Measurements from ENCODE around the gene FAM83C.
A peak's percentile ranks its signal among the peaks of the same experiment; 100 is the strongest.

Gene FAM83C

DNA sequence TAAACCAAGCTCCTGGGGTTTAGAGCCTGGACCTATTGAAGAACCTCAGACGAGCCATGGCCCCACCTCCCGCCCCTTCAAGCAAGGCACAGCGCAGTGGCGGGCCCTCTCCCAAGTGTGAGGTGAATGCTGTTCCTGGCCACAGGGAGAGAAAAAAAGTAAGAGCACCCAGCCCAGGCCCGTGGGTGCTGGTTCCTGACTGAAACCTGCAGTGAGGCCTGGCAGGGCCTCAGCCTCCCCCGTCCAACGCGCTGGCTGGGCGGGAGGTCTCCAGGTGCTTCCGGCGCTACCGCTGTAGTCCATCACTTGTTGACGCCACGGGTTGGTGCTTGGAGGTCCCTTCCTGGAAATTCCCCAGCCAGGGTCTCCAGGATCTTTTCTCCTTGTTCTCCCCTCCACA is 5.5 kb upstream of the FAM83C start:
- H3K36me3 Mint-ChIP-seq (ENCODE audit: low read depth) = no peaks in the 10 kb centered on the region
- H3K4me3 Mint-ChIP-seq = no peak overlapping the region
- no peaks in the 10 kb centered on the region for H3K9me3 Mint-ChIP-seq
- no peaks in the 10 kb centered on the region for H3K27me3 Mint-ChIP-seq
- peaks cover 8% of the 10 kb centered on the region for H3K4me1 Mint-ChIP-seq (ENCODE audit: low read depth)
- no peak for DNase-seq
- H3K27ac Mint-ChIP-seq = no peak overlapping the region

DNA sequence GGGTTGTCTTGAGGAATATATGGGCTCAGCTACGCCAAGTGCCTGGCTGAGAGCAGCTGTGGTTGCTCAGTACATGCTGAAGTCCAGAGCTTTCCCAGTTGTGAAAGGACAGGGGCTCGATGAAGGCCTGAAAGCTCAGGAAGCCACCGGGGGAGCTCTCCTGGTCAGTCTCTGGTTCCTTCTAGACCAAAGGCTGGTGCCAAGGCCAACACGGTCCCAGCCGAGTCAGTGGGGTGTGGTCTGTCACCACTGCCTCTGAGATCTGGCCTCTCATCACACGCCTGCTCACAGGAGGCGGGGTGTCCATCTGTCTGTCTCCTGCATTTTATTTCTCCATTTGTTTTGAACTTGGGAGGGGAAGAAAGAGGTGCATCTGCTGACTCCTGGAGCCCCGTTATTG is 4.9 kb upstream of the FAM83C start:
- Mint-ChIP-seq H3K27ac (no peak overlapping the region), H3K36me3 (ENCODE audit: low read depth) (no peaks in the 10 kb centered on the region), H3K9me3 (no peaks in the 10 kb centered on the region), H3K4me3 (no peak overlapping the region), H3K4me1 (ENCODE audit: low read depth) (peaks cover 3% of the 10 kb centered on the region), H3K27me3 (no peaks in the 10 kb centered on the region)
- no peak for DNase-seq

DNA sequence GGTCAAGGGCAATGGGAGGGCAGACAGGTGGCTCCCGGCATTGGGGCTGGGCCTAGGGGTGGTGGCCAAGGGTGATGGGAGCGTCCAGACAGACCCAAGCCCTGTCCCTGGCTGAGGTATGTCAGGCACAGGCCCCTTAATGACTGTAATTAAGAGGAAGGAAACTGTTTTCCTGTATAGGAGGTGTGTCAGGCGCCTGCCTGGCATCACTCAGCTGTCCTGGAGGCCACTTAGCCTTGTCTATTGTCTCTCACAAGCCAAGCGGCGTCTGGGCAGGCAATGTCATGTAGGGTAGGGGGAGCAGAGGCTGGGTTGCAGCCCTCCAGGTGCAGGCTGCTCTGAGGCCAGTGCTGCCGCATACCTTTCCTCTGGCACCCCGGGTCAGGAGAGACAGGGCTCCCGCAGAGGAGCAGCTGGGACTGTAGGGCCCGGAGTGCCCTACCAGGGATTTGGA is 3.9 kb upstream of the FAM83C start:
- no peak for DNase-seq
- no peaks in the 10 kb centered on the region for H3K36me3 Mint-ChIP-seq (ENCODE audit: low read depth)
- no peaks in the 10 kb centered on the region for H3K27me3 Mint-ChIP-seq
- H3K27ac Mint-ChIP-seq = no peak overlapping the region
- no peak overlapping the region for H3K4me3 Mint-ChIP-seq
- H3K4me1 Mint-ChIP-seq (ENCODE audit: low read depth) = no peaks in the 10 kb centered on the region
- H3K9me3 Mint-ChIP-seq = no peaks in the 10 kb centered on the region

- Mint-ChIP-seq H3K9me3 (no peaks in the 10 kb centered on the region), H3K27ac (no peak overlapping the region), H3K36me3 (ENCODE audit: low read depth) (no peaks in the 10 kb centered on the region), H3K4me1 (ENCODE audit: low read depth) (no peaks in the 10 kb centered on the region), H3K4me3 (no peak overlapping the region), H3K27me3 (no peaks in the 10 kb centered on the region)
- DNase-seq = no peak
These were observed 3.4 kb upstream of the FAM83C start for GRCh38 chr20:35295674-35296073.

- Mint-ChIP-seq H3K4me3 (no peak overlapping the region), H3K27ac (no peak overlapping the region), H3K27me3 (no peaks in the 10 kb centered on the region), H3K4me1 (ENCODE audit: low read depth) (no peaks in the 10 kb centered on the region), H3K36me3 (ENCODE audit: low read depth) (no peaks in the 10 kb centered on the region), H3K9me3 (no peaks in the 10 kb centered on the region)
- DNase-seq = no peak
These were observed 2.8 kb upstream of the FAM83C start for GRCh38 chr20:35295058-35295457.

- no peaks in the 10 kb centered on the region for H3K9me3 Mint-ChIP-seq
- H3K4me1 Mint-ChIP-seq (ENCODE audit: low read depth) = no peaks in the 10 kb centered on the region
- no peak overlapping the region for H3K4me3 Mint-ChIP-seq
- no peaks in the 10 kb centered on the region for H3K27me3 Mint-ChIP-seq
- no peaks in the 10 kb centered on the region for H3K36me3 Mint-ChIP-seq (ENCODE audit: low read depth)
- H3K27ac Mint-ChIP-seq = no peak overlapping the region
- no peak for DNase-seq
These were observed 2.1 kb upstream of the FAM83C start for GRCh38 chr20:35294293-35294685.

DNA sequence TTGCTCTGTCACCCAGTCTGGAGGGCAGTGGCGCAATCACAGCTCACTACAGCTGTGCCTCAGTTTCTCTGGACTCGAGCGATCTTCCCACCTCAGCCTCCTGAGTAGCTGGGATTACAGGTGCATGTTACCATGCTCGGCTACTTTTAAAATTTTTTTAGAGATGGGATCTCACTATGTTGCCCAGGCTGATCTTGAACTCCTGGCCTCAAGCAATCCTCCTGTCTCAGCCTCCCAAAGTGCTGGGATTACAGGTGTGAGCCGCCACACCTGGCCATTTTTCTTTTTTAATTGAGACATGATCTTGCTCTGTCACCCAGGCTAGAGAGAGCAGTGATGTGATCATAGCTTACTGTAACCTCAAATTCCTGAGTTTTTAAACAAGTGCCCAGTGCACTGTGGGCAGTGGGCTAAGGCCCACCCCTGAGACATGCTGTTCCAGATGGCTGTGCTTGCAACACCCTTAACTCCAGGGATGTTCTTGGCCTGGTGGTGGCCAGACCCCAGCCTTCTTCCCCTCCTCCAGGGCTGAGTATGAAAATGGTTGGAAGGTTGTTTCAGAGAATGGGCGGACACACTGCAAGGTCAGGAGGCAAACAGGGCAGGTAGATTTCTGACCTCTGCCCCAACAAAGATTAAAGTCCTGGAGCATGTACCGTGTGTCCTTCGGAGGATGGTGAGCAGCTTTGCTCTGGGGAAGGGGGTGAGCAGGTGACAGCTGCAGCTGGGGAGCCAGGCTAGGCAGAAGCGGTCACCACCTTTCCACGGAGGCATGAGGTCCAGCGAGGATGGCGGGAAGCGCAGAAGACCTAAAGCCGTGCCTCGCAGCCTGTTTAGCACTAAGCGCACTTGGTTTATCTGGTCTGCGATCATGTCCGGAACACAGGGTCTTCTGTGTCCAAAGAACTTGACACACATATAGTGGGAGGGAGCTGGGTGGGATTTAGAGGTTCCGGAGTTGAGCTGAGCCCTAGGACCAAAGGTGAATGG is 1.4 kb upstream of the FAM83C start:
- Mint-ChIP-seq H3K4me1 (ENCODE audit: low read depth) (no peaks in the 10 kb centered on the region), H3K9me3 (no peaks in the 10 kb centered on the region), H3K27me3 (no peaks in the 10 kb centered on the region), H3K36me3 (ENCODE audit: low read depth) (no peaks in the 10 kb centered on the region), H3K4me3 (no peak overlapping the region), H3K27ac (no peak overlapping the region)
- DNase-seq = no peak

DNA sequence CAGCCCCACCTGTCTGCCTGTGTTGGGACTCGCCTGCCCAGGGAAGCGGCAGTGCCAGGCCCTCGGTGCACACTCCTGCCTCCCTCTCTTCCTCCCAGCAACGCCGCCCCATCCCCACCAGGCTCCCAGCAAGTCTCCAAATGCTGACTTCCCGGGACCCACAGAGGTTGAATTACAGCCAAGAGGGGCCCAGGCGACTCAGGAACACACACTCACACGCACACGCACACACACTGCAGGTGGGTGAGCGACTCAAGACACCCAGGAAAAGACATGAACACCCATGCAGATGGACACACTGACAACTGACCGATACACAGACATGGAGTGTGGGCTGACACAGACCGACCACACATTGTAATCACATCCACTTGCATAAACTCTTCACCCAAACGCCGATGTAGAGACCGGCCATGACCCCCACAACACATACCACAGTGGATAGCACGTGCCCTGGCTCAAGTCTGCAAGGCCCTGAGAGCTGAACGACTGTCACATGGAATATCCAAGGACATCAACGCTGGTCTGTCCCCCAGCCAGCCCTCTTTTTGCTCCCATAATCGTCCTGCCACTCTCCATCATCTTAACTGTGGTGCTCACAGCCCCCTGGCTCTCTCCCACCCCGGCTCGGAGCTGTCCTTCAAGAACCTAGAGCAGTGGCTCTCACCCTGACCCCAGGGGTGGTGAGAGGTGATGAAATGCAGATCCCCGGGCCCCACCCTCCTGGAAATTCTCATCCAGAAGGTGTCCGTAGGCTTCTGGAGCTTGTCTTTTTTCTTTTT is 470 bp upstream of the FAM83C start:
- Mint-ChIP-seq H3K27me3 (no peaks in the 10 kb centered on the region), H3K36me3 (ENCODE audit: low read depth) (no peaks in the 10 kb centered on the region), H3K9me3 (no peaks in the 10 kb centered on the region), H3K27ac (no peak overlapping the region), H3K4me3 (no peak overlapping the region), H3K4me1 (ENCODE audit: low read depth) (no peaks in the 10 kb centered on the region)
- no peak for DNase-seq

DNA sequence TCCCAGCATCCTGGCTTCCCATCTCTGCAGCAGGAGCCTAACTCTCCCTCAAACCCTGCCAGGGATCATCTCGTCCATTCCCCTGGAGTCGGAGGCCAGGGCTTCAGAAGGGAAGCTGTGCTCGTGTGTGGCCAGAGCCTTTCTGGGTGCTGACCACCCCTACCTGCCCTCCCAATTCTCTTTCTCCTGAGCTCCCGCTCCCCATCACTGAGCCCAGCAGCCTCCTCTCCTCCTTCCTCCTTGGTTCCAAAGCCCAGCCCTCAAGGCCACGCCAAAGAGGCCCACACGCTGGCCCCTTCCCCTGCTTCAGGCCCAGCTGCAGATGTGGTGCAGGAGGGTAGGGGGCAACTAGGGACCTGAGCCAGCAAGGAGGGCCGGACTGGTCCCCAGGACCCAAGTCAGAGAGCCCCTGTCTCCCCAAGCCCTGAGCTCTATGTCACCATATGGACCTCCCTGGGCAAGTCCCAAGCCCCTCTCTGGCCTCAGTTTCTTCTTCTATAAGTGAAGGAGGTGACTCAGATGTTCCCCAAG is 1.3 kb downstream of the FAM83C start:
- H3K27ac Mint-ChIP-seq = no peak overlapping the region
- H3K9me3 Mint-ChIP-seq = no peaks in the 10 kb centered on the region
- no peak overlapping the region for H3K4me3 Mint-ChIP-seq
- peaks cover 2% of the 10 kb centered on the region for H3K4me1 Mint-ChIP-seq (ENCODE audit: low read depth)
- no peaks in the 10 kb centered on the region for H3K36me3 Mint-ChIP-seq (ENCODE audit: low read depth)
- H3K27me3 Mint-ChIP-seq = no peaks in the 10 kb centered on the region
- no peak for DNase-seq

- peaks cover 8% of the 10 kb centered on the region for H3K4me1 Mint-ChIP-seq (ENCODE audit: low read depth)
- no peak overlapping the region for H3K27ac Mint-ChIP-seq
- no peaks in the 10 kb centered on the region for H3K27me3 Mint-ChIP-seq
- H3K4me3 Mint-ChIP-seq = no peak overlapping the region
- H3K9me3 Mint-ChIP-seq = no peaks in the 10 kb centered on the region
- no peak for DNase-seq
- H3K36me3 Mint-ChIP-seq (ENCODE audit: low read depth) = no peaks in the 10 kb centered on the region
These were observed 1.9 kb downstream of the FAM83C start for GRCh38 chr20:35290186-35290886.

DNA sequence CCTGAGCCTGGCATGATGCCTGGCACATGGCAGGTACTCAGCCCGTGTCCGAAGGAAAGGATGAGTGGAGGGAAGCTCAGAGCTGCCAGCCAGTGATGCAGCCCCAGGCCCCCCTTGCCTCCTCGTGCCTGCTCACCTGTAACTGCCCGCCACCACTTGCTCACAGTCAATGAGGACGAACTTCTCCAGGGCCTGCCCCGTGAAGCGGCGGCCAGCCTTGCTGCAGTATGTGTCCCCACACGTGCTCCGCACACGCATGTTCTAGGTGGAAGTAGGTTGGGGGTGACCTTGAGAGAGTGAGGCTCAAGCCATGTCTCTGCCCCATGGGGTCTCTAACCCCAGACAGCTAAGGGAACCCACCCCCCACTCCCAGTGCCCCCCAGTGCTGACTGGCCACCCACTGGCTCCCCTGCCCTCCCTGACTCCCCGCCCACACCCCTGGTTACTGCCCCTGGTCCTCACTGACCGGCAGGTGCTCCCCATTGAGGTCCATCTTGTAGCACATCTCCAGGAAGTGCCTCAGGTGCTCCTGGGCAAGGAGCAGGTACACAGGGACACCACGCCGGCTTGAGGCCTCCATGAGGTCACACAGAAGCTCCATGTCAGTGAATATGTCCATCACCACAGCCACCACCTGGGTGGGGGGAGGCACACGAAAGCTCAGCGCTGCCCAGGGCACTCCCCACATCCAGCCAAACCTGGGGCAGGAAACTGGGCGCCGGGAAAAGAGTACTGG is 3.7 kb downstream of the FAM83C start:
- Mint-ChIP-seq H3K4me3 (no peak overlapping the region), H3K27ac (no peak overlapping the region), H3K36me3 (ENCODE audit: low read depth) (peaks cover 13% of the 10 kb centered on the region), H3K27me3 (no peaks in the 10 kb centered on the region), H3K4me1 (ENCODE audit: low read depth) (peaks cover 19% of the 10 kb centered on the region), H3K9me3 (no peaks in the 10 kb centered on the region)
- DNase-seq = no peak

DNA sequence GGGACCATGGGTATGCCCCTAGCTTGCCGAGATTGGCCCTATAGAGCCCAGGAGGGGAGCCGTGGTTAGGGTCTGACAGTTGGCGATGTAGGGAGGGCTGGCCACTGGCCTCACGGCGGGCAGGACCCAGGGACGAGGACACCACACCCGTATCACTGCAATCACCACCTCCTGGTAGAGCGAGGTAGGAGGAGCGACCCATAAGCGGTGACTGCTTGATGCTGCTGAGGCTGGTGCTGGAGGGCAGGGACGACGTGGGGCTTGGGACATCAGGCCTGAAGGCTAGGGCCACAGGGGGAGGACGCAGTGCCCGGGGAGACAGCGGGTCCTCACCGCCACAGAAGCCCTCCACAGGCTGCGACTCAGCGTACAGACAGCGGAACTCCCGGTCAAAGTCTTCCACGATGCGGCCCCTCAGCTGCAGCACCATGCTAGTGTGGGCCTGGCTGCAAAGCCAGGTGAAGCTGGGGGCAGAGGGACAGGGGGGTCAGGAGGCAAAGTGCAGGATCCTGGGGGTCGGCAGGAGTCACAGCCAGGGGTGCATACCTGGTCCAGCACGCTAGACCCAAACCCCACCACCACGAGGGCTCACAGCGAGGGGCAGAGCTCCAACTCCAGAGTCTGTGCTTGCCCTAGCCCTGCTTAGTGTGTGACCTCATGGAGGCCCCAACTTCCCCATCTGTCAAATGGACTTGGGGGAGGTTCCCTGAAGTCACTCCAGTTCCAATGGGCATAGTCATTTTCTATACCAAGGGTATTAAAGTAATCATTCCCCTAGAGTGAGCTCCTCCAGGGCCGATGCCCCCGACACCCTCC is 4.5 kb downstream of the FAM83C start:
- peaks cover 18% of the 10 kb centered on the region for H3K36me3 Mint-ChIP-seq (ENCODE audit: low read depth)
- no peaks in the 10 kb centered on the region for H3K9me3 Mint-ChIP-seq
- no peaks in the 10 kb centered on the region for H3K27me3 Mint-ChIP-seq
- H3K4me1 Mint-ChIP-seq (ENCODE audit: low read depth) = peaks cover 24% of the 10 kb centered on the region
- H3K4me3 Mint-ChIP-seq = no peak overlapping the region
- no peak for DNase-seq
- peak overlapping the region; percentile 26 for H3K27ac Mint-ChIP-seq

DNA sequence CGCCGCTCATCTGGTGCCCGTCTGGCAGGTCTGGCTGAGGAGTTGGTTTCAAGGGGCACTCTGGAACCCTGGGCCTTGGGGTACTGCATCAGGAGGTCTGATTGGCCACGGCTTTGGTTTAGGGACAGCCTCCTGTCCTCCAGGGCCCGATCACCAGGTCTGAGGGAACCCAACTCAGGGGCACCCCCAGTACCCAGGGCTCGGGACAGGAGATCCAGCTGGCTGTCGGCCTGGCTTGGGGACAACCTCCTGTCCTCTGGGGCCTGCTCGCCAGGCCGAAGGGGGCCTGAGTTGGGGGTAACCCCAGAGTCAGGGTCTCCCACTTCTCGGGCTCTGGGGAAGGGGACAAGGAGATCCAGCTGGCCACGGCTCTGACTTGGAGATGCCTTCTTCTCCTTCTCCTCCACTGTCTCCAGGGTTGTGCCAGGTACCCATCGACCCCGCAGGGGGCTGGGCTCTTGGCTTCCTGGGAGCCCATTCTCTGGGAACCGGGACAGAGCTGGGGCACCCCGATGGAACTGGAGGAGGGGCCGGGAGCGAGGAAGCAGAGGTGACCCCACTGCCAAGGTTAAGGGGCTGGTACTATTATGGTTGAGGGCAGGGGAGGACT is 5.2 kb downstream of the FAM83C start:
- H3K36me3 Mint-ChIP-seq (ENCODE audit: low read depth) = peaks cover 25% of the 10 kb centered on the region
- no peak overlapping the region for H3K4me3 Mint-ChIP-seq
- peaks cover 31% of the 10 kb centered on the region for H3K4me1 Mint-ChIP-seq (ENCODE audit: low read depth)
- no peak for DNase-seq
- H3K27ac Mint-ChIP-seq = peak overlapping the region; percentile 26
- no peaks in the 10 kb centered on the region for H3K27me3 Mint-ChIP-seq
- H3K9me3 Mint-ChIP-seq = no peaks in the 10 kb centered on the region
